ENCODE measurements around the gene TPH2.

Gene TPH2

GRCh38 chr12:71958457-71958856, 19.8 kb downstream of the TPH2 start:
- in situ Hi-C loops (cut with HindIII; ENCODE audit: low sequenced_read_pairs), result no loop called here

DNA sequence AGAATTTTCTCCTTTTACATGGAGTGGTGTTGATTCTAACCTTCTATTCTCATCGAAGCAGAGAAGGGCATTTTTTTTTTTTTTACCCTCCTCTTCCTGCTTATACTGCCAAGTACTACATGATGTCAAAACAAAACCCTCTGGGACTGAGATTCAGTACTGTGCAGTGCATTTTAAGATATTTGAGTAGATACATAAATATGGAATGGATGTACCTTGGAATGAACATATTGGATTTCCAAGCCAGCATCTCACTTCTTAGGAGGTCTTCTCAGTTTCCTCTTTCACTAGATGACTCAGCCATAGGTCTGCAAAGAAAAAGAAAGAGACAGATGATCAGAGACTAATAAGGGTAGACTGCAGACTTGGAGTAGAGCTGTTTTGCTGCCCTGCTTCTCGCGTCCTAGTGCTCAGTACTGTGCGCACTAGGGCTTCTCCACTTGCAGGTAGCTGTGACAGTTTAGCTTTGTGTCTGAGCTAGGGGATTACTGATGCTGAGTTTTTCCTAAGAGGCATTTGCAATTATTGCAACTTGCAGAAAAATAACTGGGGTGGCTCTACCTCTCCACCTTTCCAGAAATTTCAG, 20.4 kb downstream of the TPH2 start:
- in situ Hi-C loops (cut with HindIII; ENCODE audit: low sequenced_read_pairs), result no loop called here

GRCh38 chr12:71967211-71967610, 28.6 kb downstream of the TPH2 start:
- in situ Hi-C loops (cut with HindIII; ENCODE audit: low sequenced_read_pairs), result no loop called here

- in situ Hi-C loops (cut with HindIII; ENCODE audit: low sequenced_read_pairs), result no loop called here
Measured at GRCh38 chr12:71969330-71969729, 30.7 kb downstream of the TPH2 start.

GRCh38 chr12:71970031-71970430, 31.4 kb downstream of the TPH2 start:
- in situ Hi-C loops (cut with HindIII; ENCODE audit: low sequenced_read_pairs), result no loop called here

DNA sequence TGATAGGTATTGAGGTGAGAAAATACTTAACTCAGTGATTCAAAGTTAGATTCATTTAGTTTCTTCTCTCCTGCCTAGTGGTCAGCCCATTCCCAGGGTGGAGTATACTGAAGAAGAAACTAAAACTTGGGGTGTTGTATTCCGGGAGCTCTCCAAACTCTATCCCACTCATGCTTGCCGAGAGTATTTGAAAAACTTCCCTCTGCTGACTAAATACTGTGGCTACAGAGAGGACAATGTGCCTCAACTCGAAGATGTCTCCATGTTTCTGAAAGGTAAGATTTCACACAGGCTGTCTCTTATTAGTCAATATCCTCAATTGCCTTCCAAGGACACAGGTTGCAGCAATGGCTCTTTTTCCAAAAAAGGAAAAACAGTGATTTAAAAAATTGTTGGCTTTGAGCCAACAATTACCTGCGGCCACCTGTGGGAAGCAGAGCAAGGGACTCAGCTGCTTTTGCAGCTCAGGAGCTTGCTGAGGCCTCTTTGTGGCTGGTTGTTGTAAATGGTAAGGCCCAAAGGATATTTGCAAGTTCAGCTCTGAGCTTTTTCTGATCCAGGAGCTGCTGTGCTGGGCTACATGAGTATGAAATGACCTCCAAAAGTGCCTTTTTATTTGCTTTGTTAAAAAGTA, 33.9 kb downstream of the TPH2 start:
- in situ Hi-C loops (cut with HindIII; ENCODE audit: low sequenced_read_pairs), result no loop called here

DNA sequence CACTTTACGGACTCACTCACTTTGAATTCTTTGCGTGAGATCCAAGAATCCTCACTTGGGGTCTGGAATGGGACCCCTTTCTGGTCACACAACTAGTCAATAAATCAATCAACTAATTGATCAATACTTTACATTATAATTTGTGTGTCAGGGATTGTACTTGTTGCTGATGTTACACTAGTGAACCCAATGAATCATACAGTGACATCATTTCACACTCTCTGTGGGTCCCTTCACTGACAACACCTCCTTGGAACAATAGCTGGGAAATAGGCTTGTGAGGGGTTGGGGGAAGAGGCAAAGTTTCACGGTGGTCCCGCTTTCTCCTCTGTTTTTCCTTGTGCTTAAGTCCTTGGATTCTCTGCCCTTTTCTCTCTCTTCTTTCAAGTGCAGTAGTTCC, 35.0 kb downstream of the TPH2 start:
- in situ Hi-C loops (cut with HindIII; ENCODE audit: low sequenced_read_pairs), result no loop called here

GRCh38 chr12:71980538-71980937, 41.9 kb downstream of the TPH2 start:
- in situ Hi-C loops (cut with HindIII; ENCODE audit: low sequenced_read_pairs), result loop anchor here (10.0 kb wide), 1 partner anchor 904 kb away; no protein-coding TSS in a partner anchor

DNA sequence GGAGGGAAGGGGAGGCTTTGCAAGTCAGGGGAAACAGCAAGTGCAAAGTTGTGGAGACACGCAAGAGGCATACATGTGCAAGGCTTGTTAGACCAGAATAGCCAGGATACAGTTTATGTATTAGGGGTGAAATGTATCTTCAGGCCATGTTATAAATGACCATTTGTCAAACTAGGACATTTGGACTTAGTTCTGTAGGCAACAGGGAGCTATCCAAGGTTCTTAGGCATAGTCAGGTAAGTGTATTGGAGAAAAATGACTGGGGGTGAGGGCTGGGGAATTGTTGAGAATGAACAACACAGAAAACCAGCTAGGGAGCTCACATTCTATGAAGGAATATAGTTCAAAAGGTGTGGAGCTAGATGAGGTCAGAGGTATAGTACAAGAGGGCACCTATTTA, 42.5 kb downstream of the TPH2 start:
- in situ Hi-C loops (cut with HindIII; ENCODE audit: low sequenced_read_pairs), result loop anchor here (10.0 kb wide), 1 partner anchor 904 kb away; no protein-coding TSS in a partner anchor

- in situ Hi-C loops (cut with HindIII; ENCODE audit: low sequenced_read_pairs), result no loop called here
Measured at GRCh38 chr12:71994715-71995114, 56.1 kb downstream of the TPH2 start.

DNA sequence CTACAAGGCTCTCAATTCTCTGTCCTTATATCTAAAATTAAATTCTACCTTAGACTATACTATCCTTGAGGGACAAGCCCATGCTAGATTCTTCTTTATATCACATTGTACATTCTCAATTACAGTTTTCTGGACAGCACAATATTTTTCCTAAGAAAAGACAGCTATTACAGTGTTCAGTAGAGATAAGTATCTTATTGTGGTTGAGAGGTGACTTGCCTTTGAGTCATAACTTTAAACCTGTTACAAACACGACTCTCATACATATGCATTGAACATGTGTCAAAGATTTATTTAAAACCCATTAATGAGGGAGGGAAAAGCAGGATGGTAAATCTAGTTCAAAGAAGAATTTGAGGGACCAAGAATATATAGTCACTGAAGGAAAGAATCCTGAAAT, 61.1 kb downstream of the TPH2 start:
- in situ Hi-C loops (cut with HindIII; ENCODE audit: low sequenced_read_pairs), result no loop called here

- in situ Hi-C loops (cut with HindIII; ENCODE audit: low sequenced_read_pairs), result no loop called here
Measured at GRCh38 chr12:72000969-72001648, 62.5 kb downstream of the TPH2 start.

- in situ Hi-C loops (cut with HindIII; ENCODE audit: low sequenced_read_pairs), result no loop called here
Measured at GRCh38 chr12:72006766-72007165, 68.1 kb downstream of the TPH2 start.

GRCh38 chr12:72010356-72010755, 71.7 kb downstream of the TPH2 start:
- in situ Hi-C loops (cut with HindIII; ENCODE audit: low sequenced_read_pairs), result no loop called here

- in situ Hi-C loops (cut with HindIII; ENCODE audit: low sequenced_read_pairs), result no loop called here
Measured at GRCh38 chr12:72011374-72011773, 72.7 kb downstream of the TPH2 start.

DNA sequence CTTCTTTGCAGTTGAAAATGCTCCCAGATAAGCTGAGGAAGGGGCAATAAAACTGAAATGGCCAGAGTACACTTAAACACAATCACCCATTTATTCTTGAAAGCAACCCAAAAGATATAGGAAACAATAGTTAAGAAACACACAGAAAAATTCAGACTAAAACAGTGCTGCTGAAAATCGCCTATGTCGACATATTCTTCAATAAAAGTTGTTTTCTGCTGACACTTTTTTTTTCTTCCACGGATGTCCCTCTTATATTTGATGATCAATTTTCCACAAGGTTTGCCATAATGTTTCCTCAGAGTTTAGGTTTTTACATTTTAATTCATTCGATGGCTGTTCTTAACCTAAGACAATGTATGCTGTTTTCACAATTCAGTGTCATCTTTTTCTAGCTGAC, 74.2 kb downstream of the TPH2 start:
- in situ Hi-C loops (cut with HindIII; ENCODE audit: low sequenced_read_pairs), result no loop called here

- in situ Hi-C loops (cut with HindIII; ENCODE audit: low sequenced_read_pairs), result no loop called here
Measured at GRCh38 chr12:72015895-72016294, 77.2 kb downstream of the TPH2 start.

DNA sequence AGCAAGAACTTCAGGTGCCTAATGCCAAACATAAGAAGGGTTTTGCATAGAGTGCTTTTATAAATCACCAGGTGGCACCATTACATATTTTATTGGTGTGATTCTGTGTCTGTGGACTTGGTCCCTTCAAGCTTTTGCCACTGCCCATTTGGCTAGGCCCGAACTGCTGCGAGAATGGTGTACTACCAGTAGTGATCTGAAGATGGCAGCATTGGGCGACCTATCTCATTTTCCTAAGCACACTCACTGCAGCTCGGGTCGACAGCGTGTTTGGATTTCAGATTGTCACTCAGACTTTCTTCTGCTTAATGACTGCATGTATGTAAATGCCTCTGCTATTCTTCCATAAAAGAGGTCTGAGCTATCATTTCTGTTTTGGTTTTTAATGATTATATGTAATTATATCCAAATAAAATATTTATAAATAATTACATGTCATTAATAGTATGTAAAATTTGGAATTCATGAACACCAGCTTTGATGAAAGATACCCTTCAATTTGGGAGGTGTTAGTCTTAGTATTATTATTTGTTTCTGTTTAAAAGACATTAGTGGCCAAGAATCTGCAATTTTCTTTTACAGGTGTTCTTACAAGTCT, 78.5 kb downstream of the TPH2 start:
- in situ Hi-C loops (cut with HindIII; ENCODE audit: low sequenced_read_pairs), result no loop called here

- in situ Hi-C loops (cut with HindIII; ENCODE audit: low sequenced_read_pairs), result no loop called here
Measured at GRCh38 chr12:72018036-72018435, 79.4 kb downstream of the TPH2 start.

- in situ Hi-C loops (cut with HindIII; ENCODE audit: low sequenced_read_pairs), result no loop called here
Measured at GRCh38 chr12:72024613-72025012, 86.0 kb downstream of the TPH2 start.

DNA sequence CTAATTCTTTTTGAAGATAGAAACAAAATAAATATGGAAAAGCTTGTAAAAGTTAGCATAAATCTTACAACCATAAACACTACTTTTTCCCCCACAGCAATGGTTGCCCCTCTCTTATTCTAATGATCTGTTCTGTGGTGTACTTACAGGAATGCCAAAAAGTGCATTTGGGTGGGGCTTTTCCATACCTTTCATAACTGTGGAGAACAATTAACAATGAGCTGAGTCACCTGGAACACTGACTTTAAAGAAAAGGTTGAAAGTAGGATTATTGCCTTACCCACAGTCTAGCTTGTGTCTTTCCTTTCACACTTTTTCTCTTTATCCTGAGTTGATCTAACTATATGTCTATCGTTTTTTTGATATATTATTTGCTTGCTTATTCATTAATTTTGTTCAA, 86.9 kb downstream of the TPH2 start:
- in situ Hi-C loops (cut with HindIII; ENCODE audit: low sequenced_read_pairs), result no loop called here

DNA sequence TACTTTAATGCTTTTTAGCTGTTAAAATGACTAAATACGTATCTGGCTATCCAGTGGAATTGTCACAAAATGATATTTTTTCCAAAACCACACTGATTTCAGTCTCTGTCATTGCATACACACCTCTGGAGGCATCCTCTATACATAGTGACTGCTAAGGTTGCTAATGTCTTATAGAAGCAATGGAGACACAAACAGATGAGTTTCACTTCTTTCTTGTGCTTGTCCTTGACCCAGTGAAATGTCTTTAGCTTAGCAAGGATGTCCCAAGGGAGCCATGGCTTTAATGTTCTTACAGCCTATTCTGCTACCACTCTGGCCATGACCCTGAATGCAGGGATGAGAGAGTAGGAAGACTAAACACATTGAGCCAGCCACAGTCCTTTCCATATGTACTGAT, 90.3 kb downstream of the TPH2 start:
- in situ Hi-C loops (cut with HindIII; ENCODE audit: low sequenced_read_pairs), result no loop called here

All from endothelial cell of hepatic sinusoid (primary cell).